Measurements from ENCODE around the gene RNF166.
A peak's percentile ranks its signal among the peaks of the same experiment; 100 is the strongest.

Gene RNF166

GRCh38 chr16:88739139-88739976, 33.1 kb upstream of the RNF166 start:
- no peak for DNase-seq (ENCODE audit: low read depth)

GRCh38 chr16:88738151-88739084, 32.2 kb upstream of the RNF166 start:
- DNase-seq (ENCODE audit: low read depth): no peak

GRCh38 chr16:88737298-88738150, 31.3 kb upstream of the RNF166 start:
- DNase-seq (ENCODE audit: low read depth): peak; percentile 84

GRCh38 chr16:88736496-88736895, 30.3 kb upstream of the RNF166 start:
- no peak for DNase-seq (ENCODE audit: low read depth)

- DNase-seq (ENCODE audit: low read depth): no peak
Observed at GRCh38 chr16:88736088-88736487, 29.9 kb upstream of the RNF166 start.

- no peak for DNase-seq (ENCODE audit: low read depth)
Observed at GRCh38 chr16:88735616-88736015, 29.4 kb upstream of the RNF166 start.

GRCh38 chr16:88735121-88735520, 28.9 kb upstream of the RNF166 start:
- DNase-seq (ENCODE audit: low read depth): no peak

GRCh38 chr16:88734361-88734728, 28.1 kb upstream of the RNF166 start:
- no peak for DNase-seq (ENCODE audit: low read depth)

GRCh38 chr16:88733630-88734360, 27.6 kb upstream of the RNF166 start:
- DNase-seq (ENCODE audit: low read depth): no peak

- DNase-seq (ENCODE audit: low read depth): no peak
Observed at GRCh38 chr16:88732961-88733294, 26.7 kb upstream of the RNF166 start.

- DNase-seq (ENCODE audit: low read depth): no peak
Observed at GRCh38 chr16:88732172-88732960, 26.2 kb upstream of the RNF166 start.

GRCh38 chr16:88731699-88732098, 25.5 kb upstream of the RNF166 start:
- DNase-seq (ENCODE audit: low read depth): peak; percentile 40

GRCh38 chr16:88730632-88731607, 24.7 kb upstream of the RNF166 start:
- DNase-seq (ENCODE audit: low read depth): peak; percentile 65

- DNase-seq (ENCODE audit: low read depth): no peak
Observed at GRCh38 chr16:88727871-88728270, 21.7 kb upstream of the RNF166 start.

- DNase-seq (ENCODE audit: low read depth): no peak
Observed at GRCh38 chr16:88726981-88727380, 20.8 kb upstream of the RNF166 start.

- DNase-seq (ENCODE audit: low read depth): no peak
Observed at GRCh38 chr16:88726408-88726749, 20.2 kb upstream of the RNF166 start.

GRCh38 chr16:88725609-88726407, 19.6 kb upstream of the RNF166 start:
- DNase-seq (ENCODE audit: low read depth): no peak

- DNase-seq (ENCODE audit: low read depth): no peak
Observed at GRCh38 chr16:88724855-88725555, 18.8 kb upstream of the RNF166 start.
